Measurements from ENCODE around the gene ECE1.
A peak's percentile ranks its signal among the peaks of the same experiment; 100 is the strongest.

ECE1 gene

GRCh38 chr1:21293537-21294265 lies 3.4 kb upstream of the ECE1 start:
- no peak for TF ChIP-seq CTCF (IDR thresholded peaks at IDR 0.05; ENCODE audit: insufficient read depth, low read length, poor library complexity, severe bottlenecking)
- DNase-seq (ENCODE audit: extremely low read depth, insufficient read length) = peak; percentile 79

GRCh38 chr1:21292984-21293536 lies 2.8 kb upstream of the ECE1 start:
- Histone ChIP-seq H3K36me3 (ENCODE audit: control insufficient read depth, insufficient read depth, low read length) (no peaks in the 10 kb centered on the region), H3K4me3 (replicated peaks; ENCODE audit: low read depth, low read length) (peak overlapping the region; percentile 49), H3K27me3 (replicated peaks; ENCODE audit: control insufficient read depth, insufficient read depth, low read length) (no peaks in the 10 kb centered on the region)
- no peak for TF ChIP-seq CTCF (IDR thresholded peaks at IDR 0.05; ENCODE audit: insufficient read depth, low read length, poor library complexity, severe bottlenecking)
- peak; percentile 81 for DNase-seq (ENCODE audit: extremely low read depth, insufficient read length)

More at GRCh38 chr1:21293537-21294265, 3.4 kb upstream of the ECE1 start:
- Histone ChIP-seq H3K27me3 (replicated peaks; ENCODE audit: control insufficient read depth, insufficient read depth, low read length) (no peaks in the 10 kb centered on the region), H3K4me3 (replicated peaks; ENCODE audit: low read depth, low read length) (peak overlapping the region; percentile 49), H3K36me3 (ENCODE audit: control insufficient read depth, insufficient read depth, low read length) (no peaks in the 10 kb centered on the region)

GRCh38 chr1:21292503-21292983 lies 2.3 kb upstream of the ECE1 start:
- TF ChIP-seq CTCF (IDR thresholded peaks at IDR 0.05; ENCODE audit: insufficient read depth, low read length, poor library complexity, severe bottlenecking) = no peak
- no peak for DNase-seq (ENCODE audit: extremely low read depth, insufficient read length)
- Histone ChIP-seq H3K4me3 (replicated peaks; ENCODE audit: low read depth, low read length) (no peak overlapping the region), H3K36me3 (ENCODE audit: control insufficient read depth, insufficient read depth, low read length) (no peaks in the 10 kb centered on the region), H3K27me3 (replicated peaks; ENCODE audit: control insufficient read depth, insufficient read depth, low read length) (no peaks in the 10 kb centered on the region)

GRCh38 chr1:21291964-21292363 lies 1.7 kb upstream of the ECE1 start:
- H3K4me3 ChIP-seq (replicated peaks; ENCODE audit: low read depth, low read length) = no peak overlapping the region

GRCh38 chr1:21291184-21291583 lies 921 bp upstream of the ECE1 start:
- Histone ChIP-seq H3K27me3 (replicated peaks; ENCODE audit: control insufficient read depth, insufficient read depth, low read length) (no peaks in the 10 kb centered on the region), H3K4me3 (replicated peaks; ENCODE audit: low read depth, low read length) (no peak overlapping the region), H3K36me3 (ENCODE audit: control insufficient read depth, insufficient read depth, low read length) (no peaks in the 10 kb centered on the region)
- no peak for TF ChIP-seq CTCF (IDR thresholded peaks at IDR 0.05; ENCODE audit: insufficient read depth, low read length, poor library complexity, severe bottlenecking)
- DNase-seq (ENCODE audit: extremely low read depth, insufficient read length) = no peak

More at GRCh38 chr1:21291964-21292363, 1.7 kb upstream of the ECE1 start:
- H3K36me3 ChIP-seq (ENCODE audit: control insufficient read depth, insufficient read depth, low read length) = no peaks in the 10 kb centered on the region
- no peak for DNase-seq (ENCODE audit: extremely low read depth, insufficient read length)
- TF ChIP-seq CTCF (IDR thresholded peaks at IDR 0.05; ENCODE audit: insufficient read depth, low read length, poor library complexity, severe bottlenecking) = no peak
- no peaks in the 10 kb centered on the region for H3K27me3 ChIP-seq (replicated peaks; ENCODE audit: control insufficient read depth, insufficient read depth, low read length)
